Natural killer cell (primary cell): ENCODE data around the gene DIAPH2. TPM values are rescaled to one million over a fixed set of nuclear protein-coding genes. Genes with fewer than 3 reads are reported as not detected.

Experiments used
- ATAC-seq, 3 donors: fragments of 150-1000 bp in 2 of 3; fragments of 200-7000 bp in 1 of 3; cut with Tn5 transposase; 1 replicate in 1 of 3; 2 replicates in 2 of 3; pipeline ENCODE4 v1.10.0; 2021; ENCODE audit warnings: mild to moderate bottlenecking in 2 of 3, moderate library complexity in 2 of 3
- DNase-seq, 2 donors: peaks; one replicate each; pipeline versions ENCODE4 v3.0.0 to v3.0.0-alpha.2; 2013 to 2021; ENCODE audit warnings: mixed read lengths in 1 of 2
- H3K27ac ChIP-seq: one replicate; pipeline ENCODE4 v1.5.1; 2013; ENCODE audit warnings: mild to moderate bottlenecking, low read length
- H3K27me3 ChIP-seq: one replicate; pipeline ENCODE4 v1.6.1; 2013; ENCODE audit warnings: low read length; ENCODE audit not compliant: control insufficient read depth, insufficient read depth
- H3K36me3 ChIP-seq: one replicate; pipeline ENCODE4 v1.6.1; 2013; ENCODE audit warnings: low read length; ENCODE audit not compliant: control insufficient read depth, insufficient read depth
- H3K4me1 ChIP-seq: one replicate; pipeline ENCODE4 v1.6.1; 2013; ENCODE audit warnings: low read length; ENCODE audit not compliant: control insufficient read depth, insufficient read depth
- H3K4me3 ChIP-seq: one replicate; pipeline ENCODE4 v1.5.1; 2013; ENCODE audit warnings: low read length
- H3K9me3 ChIP-seq: one replicate; pipeline ENCODE4 v1.6.1; 2013; ENCODE audit warnings: low read length; ENCODE audit not compliant: control insufficient read depth, insufficient read depth
- H3K27ac Mint-ChIP-seq, 2 donors: one replicate each; pipeline ENCODE4 v1.8.0; 2022; ENCODE audit warnings: mild to moderate bottlenecking in 2 of 2, mixed read lengths in 2 of 2, moderate library complexity in 1 of 2
- H3K27me3 Mint-ChIP-seq, 2 donors: one replicate each; pipeline ENCODE4 v1.8.0; 2022; ENCODE audit warnings: low read depth in 2 of 2, mixed read lengths in 2 of 2
- H3K36me3 Mint-ChIP-seq: one replicate; pipeline ENCODE4 v1.8.0; 2022; ENCODE audit warnings: mixed read lengths
- H3K4me1 Mint-ChIP-seq, 2 donors: one replicate each; pipeline ENCODE4 v1.8.0; 2022; ENCODE audit warnings: mixed read lengths in 2 of 2
- H3K4me3 Mint-ChIP-seq: one replicate; pipeline ENCODE4 v1.8.0; 2022; ENCODE audit warnings: mild to moderate bottlenecking, moderate library complexity, mixed read lengths
- H3K9me3 Mint-ChIP-seq, 2 donors: one replicate each; pipeline ENCODE4 v1.8.0; 2022; ENCODE audit warnings: mixed read lengths in 2 of 2
- WGBS: methylation state at CpG from one replicate; pipeline ENCODE4 v1.1.7; 2013; ENCODE audit warnings: missing lambda C conversion rate; ENCODE audit not compliant: insufficient coverage; 5-methylcytosine and 5-hydroxymethylcytosine counted together
- intact Hi-C: fragments of 100-400 bp; cut with micrococcal nuclease; formaldehyde crosslinking; loops from one replicate; pipeline ENCODE4 v1.14.2; 2022
- total RNA-seq, 4 donors: library from RNA; stranded (reverse); fragments of 120-200 nt in 1 of 4; gene quantifications; one replicate each; pipeline versions ENCODE4 v1.2.3 to v1.2.4, GENCODE V29; 2013 to 2022
- TF ChIP-seq, protein P1 (sequence below): fragments of 200-600 bp; IDR thresholded peaks from one replicate; pipeline ENCODE4 v1.8.0; 2022; ENCODE audit warnings: antibody characterized with exemption

The DIAPH2 gene
- total RNA-seq, 3 donors from 2014 or later (not counting 1 experiment from before 2014, with no cell fraction given): 17.0 to 18.2 (median 17.0) TPM

GRCh38 chrX:97210501-97210900 lies 525.9 kb downstream of the DIAPH2 start:
- H3K27ac Mint-ChIP-seq: no peak overlapping the region
- H3K27me3 Mint-ChIP-seq: no peaks in the 10 kb centered on the region
- no peak overlapping the region for H3K4me3 ChIP-seq
- no peak for ATAC-seq
- WGBS: 78% methylated on average over 1 of the region's 2 CpGs
- H3K4me1 Mint-ChIP-seq: no peaks in the 10 kb centered on the region
- no peak overlapping the region for H3K4me3 Mint-ChIP-seq
- intact Hi-C loops: no loop called here
- H3K27ac ChIP-seq: no peak overlapping the region
- TF ChIP-seq, protein P1, sequence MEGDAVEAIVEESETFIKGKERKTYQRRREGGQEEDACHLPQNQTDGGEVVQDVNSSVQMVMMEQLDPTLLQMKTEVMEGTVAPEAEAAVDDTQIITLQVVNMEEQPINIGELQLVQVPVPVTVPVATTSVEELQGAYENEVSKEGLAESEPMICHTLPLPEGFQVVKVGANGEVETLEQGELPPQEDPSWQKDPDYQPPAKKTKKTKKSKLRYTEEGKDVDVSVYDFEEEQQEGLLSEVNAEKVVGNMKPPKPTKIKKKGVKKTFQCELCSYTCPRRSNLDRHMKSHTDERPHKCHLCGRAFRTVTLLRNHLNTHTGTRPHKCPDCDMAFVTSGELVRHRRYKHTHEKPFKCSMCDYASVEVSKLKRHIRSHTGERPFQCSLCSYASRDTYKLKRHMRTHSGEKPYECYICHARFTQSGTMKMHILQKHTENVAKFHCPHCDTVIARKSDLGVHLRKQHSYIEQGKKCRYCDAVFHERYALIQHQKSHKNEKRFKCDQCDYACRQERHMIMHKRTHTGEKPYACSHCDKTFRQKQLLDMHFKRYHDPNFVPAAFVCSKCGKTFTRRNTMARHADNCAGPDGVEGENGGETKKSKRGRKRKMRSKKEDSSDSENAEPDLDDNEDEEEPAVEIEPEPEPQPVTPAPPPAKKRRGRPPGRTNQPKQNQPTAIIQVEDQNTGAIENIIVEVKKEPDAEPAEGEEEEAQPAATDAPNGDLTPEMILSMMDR: no peak
- no peaks in the 10 kb centered on the region for H3K9me3 ChIP-seq
- no peaks in the 10 kb centered on the region for H3K36me3 ChIP-seq
- H3K9me3 Mint-ChIP-seq: no peaks in the 10 kb centered on the region
- no peaks in the 10 kb centered on the region for H3K27me3 ChIP-seq
- H3K4me1 ChIP-seq: no peaks in the 10 kb centered on the region
- no peak for DNase-seq
- H3K36me3 Mint-ChIP-seq: no peaks in the 10 kb centered on the region

- no peak overlapping the region for H3K4me3 Mint-ChIP-seq
- no peak for ATAC-seq
- no peaks in the 10 kb centered on the region for H3K27me3 Mint-ChIP-seq
- Histone ChIP-seq H3K27ac (no peak overlapping the region), H3K36me3 (no peaks in the 10 kb centered on the region), H3K9me3 (no peaks in the 10 kb centered on the region), H3K27me3 (no peaks in the 10 kb centered on the region), H3K4me3 (no peak overlapping the region), H3K4me1 (no peaks in the 10 kb centered on the region)
- H3K9me3 Mint-ChIP-seq: no peaks in the 10 kb centered on the region
- H3K36me3 Mint-ChIP-seq: no peaks in the 10 kb centered on the region
- intact Hi-C loops: no loop called here
- no peak overlapping the region for H3K27ac Mint-ChIP-seq
- no peak for DNase-seq
- TF ChIP-seq, protein P1: no peak
- no peaks in the 10 kb centered on the region for H3K4me1 Mint-ChIP-seq
- 91% methylated on average over 1 of the region's 1 CpG for WGBS
Measured at GRCh38 chrX:97211070-97211469, 526.4 kb downstream of the DIAPH2 start.

DNA sequence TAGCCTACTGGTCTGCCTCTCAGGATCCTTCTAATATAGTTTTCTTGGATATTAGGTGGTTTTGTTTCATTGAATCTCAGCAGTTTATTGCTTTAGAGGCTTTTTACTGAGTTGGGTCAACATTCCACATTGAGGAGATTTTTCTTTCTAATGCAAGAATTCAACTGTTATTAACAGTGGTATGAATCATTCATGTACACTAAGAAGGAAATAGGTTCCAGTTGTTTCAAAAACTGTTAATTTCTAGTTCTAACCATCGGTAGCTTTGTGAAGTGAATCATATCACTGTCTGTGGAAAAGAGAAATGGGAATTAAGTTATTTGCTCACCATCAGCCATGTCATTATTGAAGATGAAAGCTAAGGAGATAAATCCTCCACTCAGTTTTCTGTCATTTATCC lies 530.5 kb downstream of the DIAPH2 start:
- TF ChIP-seq, protein P1: no peak
- H3K4me1 ChIP-seq: no peaks in the 10 kb centered on the region
- H3K27ac ChIP-seq: no peak overlapping the region
- no peaks in the 10 kb centered on the region for H3K27me3 Mint-ChIP-seq
- H3K4me3 Mint-ChIP-seq: no peak overlapping the region
- no peaks in the 10 kb centered on the region for H3K36me3 ChIP-seq
- no peak overlapping the region for H3K27ac Mint-ChIP-seq
- WGBS: no CpG with 5 or more reads among the region's 1 CpG
- ATAC-seq (no peak), DNase-seq (no peak)
- no peaks in the 10 kb centered on the region for H3K4me1 Mint-ChIP-seq
- intact Hi-C loops: no loop called here
- H3K4me3 ChIP-seq: no peak overlapping the region
- no peaks in the 10 kb centered on the region for H3K9me3 ChIP-seq
- H3K9me3 Mint-ChIP-seq: no peaks in the 10 kb centered on the region
- no peaks in the 10 kb centered on the region for H3K27me3 ChIP-seq
- no peaks in the 10 kb centered on the region for H3K36me3 Mint-ChIP-seq

GRCh38 chrX:97224148-97224547 lies 539.5 kb downstream of the DIAPH2 start:
- Histone ChIP-seq H3K27me3 (no peaks in the 10 kb centered on the region), H3K9me3 (no peaks in the 10 kb centered on the region), H3K4me3 (no peak overlapping the region), H3K27ac (no peak overlapping the region), H3K4me1 (no peaks in the 10 kb centered on the region), H3K36me3 (no peaks in the 10 kb centered on the region)
- TF ChIP-seq, protein P1: no peak
- no peaks in the 10 kb centered on the region for H3K4me1 Mint-ChIP-seq
- WGBS: no CpG with 5 or more reads among the region's 1 CpG
- intact Hi-C loops: no loop called here
- H3K4me3 Mint-ChIP-seq: no peak overlapping the region
- H3K27ac Mint-ChIP-seq: no peak overlapping the region
- no peak for ATAC-seq
- no peaks in the 10 kb centered on the region for H3K27me3 Mint-ChIP-seq
- H3K9me3 Mint-ChIP-seq: no peaks in the 10 kb centered on the region
- DNase-seq: no peak
- no peaks in the 10 kb centered on the region for H3K36me3 Mint-ChIP-seq
